Measurements from ENCODE around the gene GAREM1.

GRCh38 chr18:32280911-32281310, 189.8 kb downstream of the GAREM1 start:
- no peak for TF ChIP-seq CTCF (IDR thresholded peaks at IDR 0.05; ENCODE audit: low read length)
- TF ChIP-seq EZH2 (IDR thresholded peaks at IDR 0.05; ENCODE audit: borderline replicate concordance, low read length), result no peak
